Mesendoderm (in vitro differentiated cells): ENCODE results near the gene GNA14.
"Not testable (repeated sequence)": the region's sequence is repeated elsewhere in the genome, so short reads cannot be mapped to it uniquely, and the experiment has no call there.

Source experiments
- DNase-seq: peaks from one replicate; pipeline ENCODE4 v3.0.0; 2013
- H2AK5ac ChIP-seq: 2 replicates; pipeline ENCODE4 v1.6.1; 2013; ENCODE audit warnings: low read length, inconsistent platforms
- H2BK120ac ChIP-seq: 2 replicates; pipeline ENCODE4 v1.6.1; 2013; ENCODE audit warnings: low read depth, mild to moderate bottlenecking, low read length, moderate library complexity, mixed read lengths
- H2BK15ac ChIP-seq: replicated peaks from 2 replicates; pipeline ENCODE4 v1.6.1; 2013; ENCODE audit warnings: low read depth, mild to moderate bottlenecking, moderate library complexity
- H2BK5ac ChIP-seq: 2 replicates; pipeline ENCODE4 v1.6.1; 2013; ENCODE audit warnings: low read length, inconsistent platforms
- H3K18ac ChIP-seq: 2 replicates; pipeline ENCODE4 v1.6.1; 2013; ENCODE audit warnings: mild to moderate bottlenecking, low read length, mixed read lengths
- H3K23ac ChIP-seq: one replicate; pipeline ENCODE4 v1.6.1; 2013; ENCODE audit warnings: low read length
- H3K27ac ChIP-seq: 2 replicates; pipeline ENCODE4 v1.5.1; 2013; ENCODE audit warnings: low read depth, mild to moderate bottlenecking, inconsistent platforms, low read length, moderate library complexity
- H3K27me3 ChIP-seq: 2 replicates; pipeline ENCODE4 v1.6.1; 2013; ENCODE audit warnings: low read length, control low read depth, mild to moderate bottlenecking, inconsistent platforms; ENCODE audit not compliant: insufficient read depth, poor library complexity
- H3K36me3 ChIP-seq: 2 replicates; pipeline ENCODE4 v1.6.1; 2013; ENCODE audit warnings: low read length, inconsistent platforms; ENCODE audit not compliant: control insufficient read depth, insufficient read depth
- H3K4ac ChIP-seq: one replicate; pipeline ENCODE4 v1.6.1; 2013; ENCODE audit warnings: low read depth, mild to moderate bottlenecking, low read length, moderate library complexity
- H3K4me1 ChIP-seq: 2 replicates; pipeline ENCODE4 v1.6.1; 2013; ENCODE audit warnings: low read depth, low read length, inconsistent platforms; ENCODE audit not compliant: control insufficient read depth
- H3K4me2 ChIP-seq: 2 replicates; pipeline ENCODE4 v1.6.1; 2013; ENCODE audit warnings: low read length
- H3K4me3 ChIP-seq: 2 replicates; pipeline ENCODE4 v1.5.1; 2013; ENCODE audit warnings: mild to moderate bottlenecking, low read length
- H3K56ac ChIP-seq: one replicate; pipeline ENCODE4 v1.6.1; 2013; ENCODE audit warnings: low read length
- H3K79me1 ChIP-seq: 2 replicates; pipeline ENCODE4 v1.6.1; 2013; ENCODE audit warnings: low read length, inconsistent platforms
- H3K79me2 ChIP-seq: 2 replicates; pipeline ENCODE4 v1.6.1; 2013; ENCODE audit warnings: mild to moderate bottlenecking, low read length; ENCODE audit not compliant: control insufficient read depth, insufficient read depth
- H3K9ac ChIP-seq: 2 replicates; pipeline ENCODE4 v1.6.1; 2013; ENCODE audit warnings: low read length, inconsistent platforms
- H4K5ac ChIP-seq: one replicate; pipeline ENCODE4 v1.6.1; 2013; ENCODE audit warnings: low read length
- H4K8ac ChIP-seq: one replicate; pipeline ENCODE4 v1.6.1; 2013; ENCODE audit warnings: low read depth, mild to moderate bottlenecking, control low read depth, low read length, moderate library complexity
- WGBS: extraction: QIAGEN DNeasy Blood & Tissue Kit; methylation state at CpG from one replicate; pipeline ENCODE4 v1.1.7; 2013; ENCODE audit warnings: low lambda C conversion rate, missing lambda C conversion rate; ENCODE audit not compliant: insufficient coverage; ENCODE audit errors: extremely low coverage; 5-methylcytosine and 5-hydroxymethylcytosine counted together

Gene GNA14

GRCh38 chr9:77442436-77442835 is 205.7 kb downstream of the GNA14 start:
- H3K18ac ChIP-seq, result no peak overlapping the region
- H3K36me3 ChIP-seq, result no peaks in the 10 kb centered on the region
- no peaks in the 10 kb centered on the region for H3K79me2 ChIP-seq
- no peak overlapping the region for H3K4ac ChIP-seq
- H4K5ac ChIP-seq, result no peak overlapping the region
- no peak overlapping the region for H3K4me3 ChIP-seq
- no peak overlapping the region for H2BK120ac ChIP-seq
- no peak overlapping the region for H3K27ac ChIP-seq
- H2AK5ac ChIP-seq, result no peak overlapping the region
- H3K79me1 ChIP-seq, result no peaks in the 10 kb centered on the region
- no peaks in the 10 kb centered on the region for H3K4me1 ChIP-seq
- H3K27me3 ChIP-seq, result no peaks in the 10 kb centered on the region
- H3K56ac ChIP-seq, result no peak overlapping the region
- H2BK15ac ChIP-seq, result no peak overlapping the region
- WGBS, result no CpG with 5 or more reads among the region's 1 CpG
- H3K4me2 ChIP-seq, result no peak overlapping the region
- no peak overlapping the region for H3K9ac ChIP-seq
- H2BK5ac ChIP-seq, result no peak overlapping the region
- H3K23ac ChIP-seq, result no peak overlapping the region
- H4K8ac ChIP-seq, result no peak overlapping the region
- DNase-seq, result no peak

- not testable (repeated sequence) for H3K4me1 ChIP-seq, H3K79me2 ChIP-seq, H3K56ac ChIP-seq, H3K4me2 ChIP-seq, H3K27me3 ChIP-seq, H2BK5ac ChIP-seq, H3K23ac ChIP-seq, H3K27ac ChIP-seq, H3K4me3 ChIP-seq, H3K9ac ChIP-seq, H4K8ac ChIP-seq, H3K79me1 ChIP-seq, H2BK15ac ChIP-seq, H4K5ac ChIP-seq, H3K36me3 ChIP-seq, H3K18ac ChIP-seq, H2AK5ac ChIP-seq, H2BK120ac ChIP-seq, H3K4ac ChIP-seq
- no CpG with 5 or more reads among the region's 7 CpGs for WGBS
- DNase-seq, result peak; percentile 62
Measured at GRCh38 chr9:77441124-77441523, 207.0 kb downstream of the GNA14 start.

- Histone ChIP-seq H4K8ac (no peak overlapping the region), H2BK120ac (no peak overlapping the region), H3K4me1 (no peaks in the 10 kb centered on the region), H2AK5ac (no peak overlapping the region), H3K9ac (no peak overlapping the region), H3K4me3 (no peak overlapping the region), H2BK5ac (no peak overlapping the region), H4K5ac (no peak overlapping the region), H3K36me3 (no peaks in the 10 kb centered on the region), H3K18ac (no peak overlapping the region), H3K23ac (no peak overlapping the region), H3K27ac (peak overlapping the region; percentile 9), H3K4me2 (no peak overlapping the region), H3K4ac (no peak overlapping the region), H3K79me1 (no peaks in the 10 kb centered on the region), H3K27me3 (no peaks in the 10 kb centered on the region), H3K56ac (peak overlapping the region; percentile 27), H2BK15ac (no peak overlapping the region), H3K79me2 (no peaks in the 10 kb centered on the region)
- DNase-seq, result peak; percentile 67
- no CpG with 5 or more reads among the region's 10 CpGs for WGBS
Measured at GRCh38 chr9:77440057-77440456, 208.1 kb downstream of the GNA14 start.

- Histone ChIP-seq H3K36me3 (no peaks in the 10 kb centered on the region), H3K23ac (no peak overlapping the region), H3K9ac (no peak overlapping the region), H3K4ac (no peak overlapping the region), H2BK5ac (no peak overlapping the region), H3K56ac (no peak overlapping the region), H4K5ac (no peak overlapping the region), H3K4me1 (no peaks in the 10 kb centered on the region), H3K79me2 (no peaks in the 10 kb centered on the region), H4K8ac (no peak overlapping the region), H2BK120ac (no peak overlapping the region), H3K4me3 (no peak overlapping the region), H3K18ac (no peak overlapping the region), H3K4me2 (no peak overlapping the region), H3K79me1 (no peaks in the 10 kb centered on the region), H3K27ac (no peak overlapping the region), H2BK15ac (no peak overlapping the region), H3K27me3 (no peaks in the 10 kb centered on the region), H2AK5ac (no peak overlapping the region)
- WGBS, result no CpG with 5 or more reads among the region's 3 CpGs
- no peak for DNase-seq
Measured at GRCh38 chr9:77438653-77439052, 209.5 kb downstream of the GNA14 start.

GRCh38 chr9:77435688-77436087 is 212.4 kb downstream of the GNA14 start:
- Histone ChIP-seq H3K79me1 (no peaks in the 10 kb centered on the region), H3K27me3 (no peaks in the 10 kb centered on the region), H3K9ac (no peak overlapping the region), H2BK5ac (no peak overlapping the region), H2AK5ac (no peak overlapping the region), H4K5ac (no peak overlapping the region), H3K4me2 (no peak overlapping the region), H2BK15ac (no peak overlapping the region), H3K4me3 (no peak overlapping the region), H3K27ac (no peak overlapping the region), H3K18ac (no peak overlapping the region), H3K4me1 (no peaks in the 10 kb centered on the region), H3K23ac (no peak overlapping the region), H3K36me3 (no peaks in the 10 kb centered on the region), H3K56ac (no peak overlapping the region), H4K8ac (no peak overlapping the region), H3K4ac (no peak overlapping the region), H2BK120ac (no peak overlapping the region), H3K79me2 (no peaks in the 10 kb centered on the region)
- WGBS, result no CpG with 5 or more reads among the region's 3 CpGs
- DNase-seq, result peak; percentile 66

- H3K4me2 ChIP-seq, result no peak overlapping the region
- H3K27me3 ChIP-seq, result no peaks in the 10 kb centered on the region
- no peak overlapping the region for H2BK5ac ChIP-seq
- H3K18ac ChIP-seq, result no peak overlapping the region
- no CpG with 5 or more reads among the region's 4 CpGs for WGBS
- no peaks in the 10 kb centered on the region for H3K79me1 ChIP-seq
- H3K56ac ChIP-seq, result no peak overlapping the region
- H2AK5ac ChIP-seq, result no peak overlapping the region
- H3K9ac ChIP-seq, result no peak overlapping the region
- no peak overlapping the region for H4K8ac ChIP-seq
- H3K79me2 ChIP-seq, result no peaks in the 10 kb centered on the region
- H3K4me3 ChIP-seq, result no peak overlapping the region
- H3K36me3 ChIP-seq, result no peaks in the 10 kb centered on the region
- no peak overlapping the region for H2BK15ac ChIP-seq
- H4K5ac ChIP-seq, result no peak overlapping the region
- H3K4me1 ChIP-seq, result no peaks in the 10 kb centered on the region
- H2BK120ac ChIP-seq, result no peak overlapping the region
- H3K4ac ChIP-seq, result no peak overlapping the region
- no peak overlapping the region for H3K23ac ChIP-seq
- DNase-seq, result no peak
- no peak overlapping the region for H3K27ac ChIP-seq
Measured at GRCh38 chr9:77435277-77435676, 212.8 kb downstream of the GNA14 start.
